Epithelial cell of proximal tubule (primary cell): ENCODE measurements around the gene YES1. TPM values are rescaled to one million over a fixed set of nuclear protein-coding genes. Genes with fewer than 3 reads are reported as not detected.
"Not testable (repeated sequence)": the region's sequence is repeated elsewhere in the genome, so short reads cannot be mapped to it uniquely, and the experiment has no call there.

Experiments used
- DNase-seq: peaks from one replicate; pipeline ENCODE4 v3.0.0-alpha.2; 2011; ENCODE audit warnings: low read depth
- H3K4me3 ChIP-seq: 2 replicates; pipeline ENCODE4 v1.5.1; 2011; ENCODE audit warnings: low read depth, mild to moderate bottlenecking, low read length
- CTCF ChIP-seq: conservative IDR thresholded peaks from 2 replicates; pipeline ENCODE4 v1.5.1; 2012; ENCODE audit warnings: low read depth, mild to moderate bottlenecking, low read length
- total RNA-seq: library from RNA; depleted of rRNA; stranded (reverse); fragments of >200 nt; gene quantifications from 2 replicates; pipeline ENCODE4 v1.2.3, GENCODE V29; 2015

The YES1 gene
- total RNA-seq, 1 donor from 2014 or later = 109 TPM

DNA sequence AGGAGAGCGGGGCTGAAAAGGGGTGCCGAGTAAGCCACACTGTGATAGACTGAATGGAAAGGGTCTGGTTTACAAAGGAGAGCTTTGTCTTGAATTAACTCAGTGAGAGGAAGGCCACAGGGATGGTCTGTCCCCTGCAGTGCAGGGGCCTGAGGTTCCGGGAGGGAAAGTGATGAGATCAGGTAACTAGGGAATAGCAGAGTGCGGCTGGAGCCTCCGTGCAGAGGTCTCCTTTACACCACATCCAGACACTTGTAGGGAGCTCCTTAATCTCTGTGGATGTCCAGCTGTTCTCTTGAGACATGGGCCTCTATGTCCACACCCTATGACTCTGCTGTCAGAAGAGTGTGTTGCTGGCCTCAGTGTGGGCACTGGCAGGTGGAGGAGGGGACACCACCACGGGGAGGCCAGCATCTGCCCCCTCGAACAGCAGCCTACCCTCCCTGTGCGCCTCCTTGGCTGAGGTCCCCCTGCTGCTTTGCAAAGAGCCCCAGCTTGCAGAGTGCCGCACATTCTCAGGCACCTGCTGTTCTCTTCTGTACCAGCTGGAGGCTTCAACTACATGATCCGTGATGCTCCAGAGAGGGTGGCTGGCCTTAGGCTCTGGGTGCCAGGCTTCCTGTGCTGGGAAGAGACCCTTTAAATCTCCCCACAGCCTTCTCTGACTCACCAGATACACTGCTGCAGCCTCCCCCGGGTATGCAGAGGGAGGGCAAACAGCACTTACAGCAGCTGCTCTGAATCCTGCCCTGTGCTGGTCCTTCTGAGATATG lies 125.5 kb downstream of the YES1 start:
- TF ChIP-seq CTCF = no peak
- no peak overlapping the region for H3K4me3 ChIP-seq
- no peak for DNase-seq

GRCh38 chr18:685438-685837 lies 126.6 kb downstream of the YES1 start:
- H3K4me3 ChIP-seq = no peak overlapping the region
- no peak for DNase-seq
- no peak for TF ChIP-seq CTCF

GRCh38 chr18:683531-683930 lies 128.5 kb downstream of the YES1 start:
- DNase-seq = no peak
- H3K4me3 ChIP-seq = no peak overlapping the region
- TF ChIP-seq CTCF = no peak

- no peak for DNase-seq
- H3K4me3 ChIP-seq = no peak overlapping the region
- TF ChIP-seq CTCF = no peak
Measured at GRCh38 chr18:682833-683232, 129.2 kb downstream of the YES1 start.

- H3K4me3 ChIP-seq, DNase-seq: not testable (repeated sequence)
Measured at GRCh38 chr18:682416-682815, 129.6 kb downstream of the YES1 start.

DNA sequence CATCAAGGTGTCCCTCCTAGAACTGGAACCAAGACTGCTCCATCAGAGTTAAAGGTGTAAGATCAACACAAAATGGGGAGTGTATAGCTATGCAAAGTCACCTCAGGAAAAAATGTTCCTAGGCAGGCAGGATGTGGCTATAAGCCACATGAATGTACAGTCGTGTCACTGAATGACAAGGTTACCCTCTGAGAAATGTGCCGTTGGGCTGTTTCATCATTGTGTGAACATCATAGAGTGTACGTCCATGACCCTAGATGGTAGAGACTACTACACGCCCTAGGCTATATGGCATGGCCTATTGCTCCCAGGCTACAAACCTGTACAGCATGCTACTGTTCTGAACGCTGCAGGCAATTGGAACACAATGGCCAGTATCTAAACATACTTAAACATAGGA lies 130.1 kb downstream of the YES1 start:
- no peak for TF ChIP-seq CTCF
- no peak overlapping the region for H3K4me3 ChIP-seq
- no peak for DNase-seq

DNA sequence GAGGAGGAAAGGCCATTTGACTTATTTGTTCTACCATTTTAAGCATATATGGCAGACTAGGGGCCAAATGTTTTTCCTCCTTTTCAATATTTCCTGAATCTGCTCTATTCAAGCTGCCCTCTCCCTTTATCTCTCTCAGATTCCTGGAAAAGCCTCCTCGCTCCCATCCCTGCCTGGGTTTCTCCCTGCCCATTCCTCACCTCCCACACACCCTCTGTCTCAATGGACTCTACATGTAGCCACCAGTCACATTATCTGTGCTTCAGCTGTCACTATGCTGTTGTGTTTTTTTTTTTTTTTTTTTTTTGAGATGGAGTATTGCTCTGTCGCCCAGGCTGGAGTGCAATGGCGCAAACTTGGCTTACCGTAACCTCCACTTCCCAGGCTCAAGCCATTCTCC lies 131.7 kb downstream of the YES1 start:
- no peak overlapping the region for H3K4me3 ChIP-seq
- TF ChIP-seq CTCF = no peak
- DNase-seq = no peak

- DNase-seq = no peak
- no peak overlapping the region for H3K4me3 ChIP-seq
- TF ChIP-seq CTCF = no peak
Measured at GRCh38 chr18:679516-679915, 132.5 kb downstream of the YES1 start.
